Ishikawa (cell line): Measurements from ENCODE around the gene EPAS1.

Experiments used
- EP300 ChIP-seq: IDR thresholded peaks from 2 replicates; pipeline ENCODE4 v1.6.1; 2012; ENCODE audit warnings: borderline replicate concordance
- FOXM1 ChIP-seq: IDR thresholded peaks from 2 replicates; pipeline ENCODE4 v1.6.1; 2012; ENCODE audit warnings: low read depth, borderline replicate concordance
- MAX ChIP-seq: IDR thresholded peaks from 2 replicates; pipeline ENCODE4 v1.6.1; 2012
- REST ChIP-seq: IDR thresholded peaks from 2 replicates; pipeline ENCODE4 v1.6.1; 2012; ENCODE audit warnings: low read depth, mild to moderate bottlenecking
- YY1 ChIP-seq: IDR thresholded peaks from 2 replicates; pipeline ENCODE4 v1.6.1; 2012; ENCODE audit warnings: low read depth

GRCh38 chr2:46375566-46376125 is 78.4 kb downstream of the EPAS1 start:
- TF ChIP-seq MAX, result no peak
- no peak for TF ChIP-seq EP300
- no peak for TF ChIP-seq YY1
- no peak for TF ChIP-seq FOXM1
- TF ChIP-seq REST, result no peak
